Activated CD4-positive, alpha-beta T cell treated with anti-CD3 and anti-CD28 coated beads, Interleukin-2, amount 10 ng/mL, durations not matched to agents 7 days and 5 days (primary cell): Measurements from ENCODE around the gene SH3RF3. TPM values are rescaled to one million over a fixed set of nuclear protein-coding genes. Genes with fewer than 3 reads are reported as not detected.
A peak's percentile ranks its signal among the peaks of the same experiment; 100 is the strongest.

Experiments used
- CTCF ChIA-PET: fragments of 350-600 bp; sonication (Branson Sonifier 250); formaldehyde crosslinking; loops from one replicate; lab custom pipeline; 2021; ENCODE audit warnings: antibody characterized with exemption; lab: Charles Lee
- POLR2A ChIA-PET: fragments of 350-600 bp; sonication (Branson Sonifier 250); formaldehyde crosslinking; loops from one replicate; lab custom pipeline; 2021; ENCODE audit warnings: antibody characterized with exemption; lab: Charles Lee
- DNase-seq: peaks from one replicate; pipeline ENCODE4 v3.0.0-alpha.2; 2020
- H3K27ac Mint-ChIP-seq: one replicate; pipeline ENCODE4 v1.8.0; 2021; ENCODE audit warnings: mild to moderate bottlenecking, moderate library complexity, mixed read lengths
- H3K27me3 Mint-ChIP-seq: one replicate; pipeline ENCODE4 v1.8.0; 2021; ENCODE audit warnings: mixed read lengths
- H3K36me3 Mint-ChIP-seq: one replicate; pipeline ENCODE4 v1.8.0; 2021; ENCODE audit warnings: low read depth, mixed read lengths
- H3K4me1 Mint-ChIP-seq: one replicate; pipeline ENCODE4 v1.8.0; 2021; ENCODE audit warnings: mixed read lengths
- H3K4me3 Mint-ChIP-seq: one replicate; pipeline ENCODE4 v1.8.0; 2021; ENCODE audit warnings: mild to moderate bottlenecking, moderate library complexity, mixed read lengths
- H3K9me3 Mint-ChIP-seq: one replicate; pipeline ENCODE4 v1.8.0; 2021; ENCODE audit warnings: mixed read lengths
- total RNA-seq, 2 experiments: library from RNA; stranded (reverse); gene quantifications; one replicate each; pipeline ENCODE4 v1.2.3, GENCODE V29; 2021

SH3RF3 gene
- total RNA-seq, 2 experiments from 2014 or later = 0.08 to 0.17 TPM

DNA sequence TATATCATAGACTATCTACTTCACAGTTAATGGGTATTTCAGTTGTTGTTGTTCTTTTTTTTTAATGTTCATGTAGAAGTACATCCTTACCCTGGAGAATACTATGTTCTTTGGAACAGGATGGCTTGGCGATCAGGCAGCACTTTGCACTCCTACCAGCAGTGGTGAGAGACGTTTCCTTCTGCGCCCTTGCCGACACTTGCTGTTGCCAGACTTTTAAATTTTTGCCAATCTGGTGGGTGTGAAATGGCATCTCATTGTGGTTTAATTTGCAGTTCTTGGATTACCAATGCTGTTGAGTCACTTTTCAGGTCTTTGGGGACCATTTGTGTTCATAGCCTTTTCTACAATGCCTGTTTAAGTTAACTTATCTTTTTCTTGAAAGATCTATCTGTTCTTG is 197.3 kb downstream of the SH3RF3 start:
- H3K27ac Mint-ChIP-seq = no peak overlapping the region
- peaks cover 1% of the 10 kb centered on the region for H3K4me1 Mint-ChIP-seq
- DNase-seq = no peak
- no peaks in the 10 kb centered on the region for H3K9me3 Mint-ChIP-seq
- no peak overlapping the region for H3K4me3 Mint-ChIP-seq
- ChIA-PET POLR2A (no interaction called here), CTCF (no interaction called here)
- H3K27me3 Mint-ChIP-seq = peaks cover 31% of the 10 kb centered on the region
- no peaks in the 10 kb centered on the region for H3K36me3 Mint-ChIP-seq

DNA sequence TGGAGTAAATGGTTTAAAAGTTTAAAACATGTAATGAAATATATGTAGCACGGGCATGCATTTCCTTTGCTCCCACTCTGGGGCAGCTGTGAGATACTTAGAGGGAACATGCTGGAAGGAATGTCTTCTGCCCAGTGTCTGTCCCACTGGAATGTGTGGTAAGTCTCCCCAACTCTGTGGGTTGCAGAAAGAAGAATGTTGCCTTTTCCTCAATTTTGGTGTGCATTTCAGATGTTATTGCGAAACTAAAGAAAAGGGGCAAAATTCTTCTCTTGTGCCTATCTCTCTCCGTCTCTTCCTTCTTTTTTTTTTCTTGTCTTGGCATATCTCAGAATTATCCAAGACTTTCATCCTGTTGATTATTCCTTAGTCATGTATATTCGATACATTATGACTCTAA is 201.1 kb downstream of the SH3RF3 start:
- ChIA-PET POLR2A (no interaction called here), CTCF (interaction anchor here (0.5 kb wide), 1 partner anchor 101 kb away, joined by 3 read pairs; no protein-coding TSS in a partner anchor)
- Mint-ChIP-seq H3K27me3 (peaks cover 24% of the 10 kb centered on the region), H3K9me3 (no peaks in the 10 kb centered on the region), H3K27ac (no peak overlapping the region), H3K4me1 (peaks cover 21% of the 10 kb centered on the region), H3K4me3 (no peak overlapping the region), H3K36me3 (no peaks in the 10 kb centered on the region)
- DNase-seq = no peak

GRCh38 chr2:109331081-109331480 is 202.1 kb downstream of the SH3RF3 start:
- H3K27ac Mint-ChIP-seq = no peak overlapping the region
- no peaks in the 10 kb centered on the region for H3K36me3 Mint-ChIP-seq
- H3K27me3 Mint-ChIP-seq = peaks cover 20% of the 10 kb centered on the region
- H3K4me1 Mint-ChIP-seq = peaks cover 31% of the 10 kb centered on the region
- CTCF ChIA-PET = no interaction called here
- POLR2A ChIA-PET = no interaction called here
- H3K9me3 Mint-ChIP-seq = no peaks in the 10 kb centered on the region
- DNase-seq = no peak
- H3K4me3 Mint-ChIP-seq = no peak overlapping the region

GRCh38 chr2:109331896-109332848 is 203.2 kb downstream of the SH3RF3 start:
- no peaks in the 10 kb centered on the region for H3K36me3 Mint-ChIP-seq
- peaks cover 23% of the 10 kb centered on the region for H3K27me3 Mint-ChIP-seq
- H3K4me3 Mint-ChIP-seq = peak overlapping the region; percentile 48
- CTCF ChIA-PET = interaction anchor here (1.3 to 1.7 kb wide), 3 partner anchors 9 to 151 kb away, joined by 3 to 5 read pairs (median 3); no protein-coding TSS in a partner anchor
- H3K27ac Mint-ChIP-seq = peak overlapping the region; percentile 73
- peaks cover 40% of the 10 kb centered on the region for H3K4me1 Mint-ChIP-seq
- peak; percentile 43 for DNase-seq
- POLR2A ChIA-PET = interaction anchor here (0.5 kb wide), 1 partner anchor 22 kb away, joined by 3 read pairs; no protein-coding TSS in a partner anchor
- H3K9me3 Mint-ChIP-seq = no peaks in the 10 kb centered on the region

GRCh38 chr2:109332880-109333279 is 203.9 kb downstream of the SH3RF3 start:
- CTCF ChIA-PET = interaction anchor here (1.3 to 1.7 kb wide), 3 partner anchors 10 to 150 kb away, joined by 3 to 5 read pairs (median 3); no protein-coding TSS in a partner anchor
- POLR2A ChIA-PET = no interaction called here
- H3K27me3 Mint-ChIP-seq = peaks cover 23% of the 10 kb centered on the region

GRCh38 chr2:109333414-109334210 is 204.6 kb downstream of the SH3RF3 start:
- CTCF ChIA-PET = interaction anchor here (0.6 kb wide), 1 partner anchor 13 kb away, joined by 3 read pairs; no protein-coding TSS in a partner anchor

More at GRCh38 chr2:109332880-109333279, 203.9 kb downstream of the SH3RF3 start:
- peaks cover 40% of the 10 kb centered on the region for H3K4me1 Mint-ChIP-seq
- no peak overlapping the region for H3K27ac Mint-ChIP-seq
- no peak for DNase-seq
- no peaks in the 10 kb centered on the region for H3K36me3 Mint-ChIP-seq
- H3K4me3 Mint-ChIP-seq = peak overlapping the region; percentile 48
- no peaks in the 10 kb centered on the region for H3K9me3 Mint-ChIP-seq

GRCh38 chr2:109335631-109336176 is 206.7 kb downstream of the SH3RF3 start:
- peak overlapping the region; percentile 48 for H3K4me3 Mint-ChIP-seq
- DNase-seq = peak; percentile 47
- ChIA-PET CTCF (interaction anchor here (1.3 kb wide), 1 partner anchor 16 kb away, joined by 3 read pairs; no protein-coding TSS in a partner anchor), POLR2A (no interaction called here)
- no peaks in the 10 kb centered on the region for H3K9me3 Mint-ChIP-seq
- peaks cover 9% of the 10 kb centered on the region for H3K27me3 Mint-ChIP-seq
- no peaks in the 10 kb centered on the region for H3K36me3 Mint-ChIP-seq
- H3K4me1 Mint-ChIP-seq = peaks cover 44% of the 10 kb centered on the region
- H3K27ac Mint-ChIP-seq = peak overlapping the region; percentile 31

More at GRCh38 chr2:109333414-109334210, 204.6 kb downstream of the SH3RF3 start:
- Mint-ChIP-seq H3K9me3 (no peaks in the 10 kb centered on the region), H3K36me3 (no peaks in the 10 kb centered on the region), H3K27me3 (peaks cover 19% of the 10 kb centered on the region), H3K4me1 (peaks cover 40% of the 10 kb centered on the region), H3K27ac (no peak overlapping the region), H3K4me3 (no peak overlapping the region)
- DNase-seq = no peak
- POLR2A ChIA-PET = no interaction called here

DNA sequence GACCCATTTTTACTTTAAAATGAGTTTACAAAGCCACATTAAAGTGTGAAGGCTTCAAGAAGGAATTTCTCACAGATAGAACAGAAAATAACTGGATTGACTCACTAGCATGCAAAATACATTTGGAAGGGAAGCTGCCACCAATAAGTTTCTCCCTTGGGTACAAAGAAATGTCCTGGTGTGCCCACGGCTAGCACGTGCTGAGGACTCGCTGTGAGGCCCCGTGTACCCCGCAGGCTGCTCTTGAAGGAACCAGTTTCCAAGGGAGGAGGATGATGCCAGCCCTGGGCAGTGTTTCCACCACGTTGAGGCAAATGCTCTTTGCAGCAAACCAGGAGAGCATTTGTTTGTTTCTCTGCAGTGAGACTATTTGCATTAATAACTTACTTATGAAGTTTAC is 207.3 kb downstream of the SH3RF3 start:
- peaks cover 49% of the 10 kb centered on the region for H3K4me1 Mint-ChIP-seq

GRCh38 chr2:109337221-109337620 is 208.2 kb downstream of the SH3RF3 start:
- Mint-ChIP-seq H3K4me3 (no peak overlapping the region), H3K4me1 (peaks cover 55% of the 10 kb centered on the region), H3K36me3 (no peaks in the 10 kb centered on the region), H3K27me3 (peaks cover 8% of the 10 kb centered on the region), H3K27ac (no peak overlapping the region), H3K9me3 (no peaks in the 10 kb centered on the region)
- DNase-seq = no peak
- ChIA-PET CTCF (interaction anchor here (0.6 to 1.3 kb wide), 2 partner anchors 15 to 111 kb away, joined by 3 read pairs; no protein-coding TSS in a partner anchor), POLR2A (no interaction called here)

More for the DNA sequence above, 207.3 kb downstream of the SH3RF3 start:
- no peaks in the 10 kb centered on the region for H3K36me3 Mint-ChIP-seq
- no peak overlapping the region for H3K27ac Mint-ChIP-seq
- ChIA-PET POLR2A (no interaction called here), CTCF (interaction anchor here (1.3 kb wide), 1 partner anchor 16 kb away, joined by 3 read pairs; no protein-coding TSS in a partner anchor)
- H3K27me3 Mint-ChIP-seq = peaks cover 8% of the 10 kb centered on the region
- H3K4me3 Mint-ChIP-seq = no peak overlapping the region
- DNase-seq = no peak
- H3K9me3 Mint-ChIP-seq = no peaks in the 10 kb centered on the region

DNA sequence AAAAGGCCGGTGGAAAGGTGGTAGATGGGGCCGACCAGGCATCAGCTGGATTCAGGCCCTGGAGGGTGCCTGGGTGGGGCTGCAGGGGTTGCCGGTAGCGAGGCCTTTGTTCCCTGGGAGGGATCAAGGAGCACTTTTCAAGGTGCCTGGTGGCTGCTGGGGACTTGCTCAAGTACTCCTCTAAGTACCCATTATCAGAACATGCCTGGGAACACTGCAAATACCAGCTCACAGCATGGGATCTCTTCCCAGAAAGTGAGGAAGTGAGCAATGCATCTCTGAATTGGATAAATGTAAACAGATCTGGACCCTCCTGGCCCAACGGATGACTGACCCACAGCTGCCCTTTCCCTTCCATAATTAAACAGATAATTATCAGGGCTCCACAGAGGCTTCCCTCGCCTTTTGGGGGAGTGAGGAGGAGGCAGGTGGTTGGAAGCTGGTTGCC is 210.5 kb downstream of the SH3RF3 start:
- Mint-ChIP-seq H3K27ac (no peak overlapping the region), H3K36me3 (no peaks in the 10 kb centered on the region), H3K4me3 (no peak overlapping the region), H3K9me3 (no peaks in the 10 kb centered on the region), H3K27me3 (peaks cover 11% of the 10 kb centered on the region), H3K4me1 (peaks cover 43% of the 10 kb centered on the region)
- CTCF ChIA-PET = no interaction called here
- DNase-seq = no peak
- POLR2A ChIA-PET = no interaction called here

DNA sequence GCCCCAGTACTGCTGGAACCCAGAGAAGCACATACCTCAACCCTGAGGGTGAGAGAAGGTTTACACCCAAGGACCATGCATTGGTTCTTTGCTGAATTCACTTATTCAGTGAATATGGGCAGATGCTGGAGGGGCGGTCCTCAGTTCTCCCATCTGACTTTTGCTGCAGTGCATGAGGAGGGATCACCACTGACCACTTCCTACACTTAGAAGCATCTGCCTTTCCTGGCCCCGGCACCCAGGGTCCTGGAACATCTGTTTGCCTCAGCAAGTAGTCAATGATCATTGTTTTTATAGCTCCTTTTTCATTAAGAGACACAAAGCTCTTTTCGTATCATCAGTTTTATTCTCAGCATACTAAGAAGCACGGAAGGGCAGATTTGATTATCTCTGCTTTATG is 211.4 kb downstream of the SH3RF3 start:
- Mint-ChIP-seq H3K4me3 (no peak overlapping the region), H3K27ac (no peak overlapping the region), H3K36me3 (no peaks in the 10 kb centered on the region), H3K27me3 (peaks cover 13% of the 10 kb centered on the region), H3K4me1 (peaks cover 35% of the 10 kb centered on the region), H3K9me3 (no peaks in the 10 kb centered on the region)
- ChIA-PET POLR2A (no interaction called here), CTCF (interaction anchor here (0.5 kb wide), 1 partner anchor 265 kb away, joined by 3 read pairs; no protein-coding TSS in a partner anchor)
- no peak for DNase-seq
